SK-N-SH treated with all-trans-retinoic acid at 6 μM for 48 hours (cell line): ENCODE measurements around the gene HOXD1.

Source experiments
- ATAC-seq: fragments of 200-7000 bp; cut with Tn5 transposase; 3 replicates; pipeline ENCODE4 v1.9.1; 2020; ENCODE audit warnings: mild to moderate bottlenecking, moderate library complexity
- ARNTL ChIP-seq: fragments of 450-650 bp; formaldehyde crosslinking; IDR thresholded peaks from 2 replicates; pipeline ENCODE4 v1.5.0; 2020; ENCODE audit warnings: low read depth, mild to moderate bottlenecking, moderate library complexity, borderline replicate concordance
- CSDC2 ChIP-seq: fragments of 250-450 bp; sonication (Bioruptor Pico); IDR thresholded peaks from 2 replicates; pipeline ENCODE4 v1.5.0; 2020; ENCODE audit warnings: mild to moderate bottlenecking, moderate library complexity
- ESRRG ChIP-seq: fragments of 250-450 bp; sonication (Bioruptor Pico); IDR thresholded peaks from 2 replicates; pipeline ENCODE4 v1.6.1; 2021; ENCODE audit warnings: mild to moderate bottlenecking
- GLIS3 ChIP-seq: fragments of 250-450 bp; sonication (Bioruptor Pico); IDR thresholded peaks from 2 replicates; pipeline ENCODE4 v1.5.0; 2020; ENCODE audit warnings: mild to moderate bottlenecking, moderate library complexity
- ISL1 ChIP-seq: fragments of 250-450 bp; sonication (Bioruptor Pico); IDR thresholded peaks from 2 replicates; pipeline ENCODE4 v2.1.2; 2022; ENCODE audit warnings: mild to moderate bottlenecking, moderate library complexity
- OSR1 ChIP-seq: fragments of 250-450 bp; sonication (Bioruptor Pico); IDR thresholded peaks from 2 replicates; pipeline ENCODE4 v1.8.0; 2022; ENCODE audit warnings: moderate library complexity, mild to moderate bottlenecking, inconsistent platforms
- PATZ1 ChIP-seq: fragments of 250-450 bp; sonication (Bioruptor Pico); IDR thresholded peaks from 2 replicates; pipeline ENCODE4 v1.8.0; 2020; ENCODE audit warnings: mild to moderate bottlenecking, moderate library complexity, borderline replicate concordance
- POU6F1 ChIP-seq: fragments of 250-450 bp; sonication (Bioruptor Pico); IDR thresholded peaks from 2 replicates; pipeline ENCODE4 v1.8.0; 2021; ENCODE audit warnings: low read depth, mild to moderate bottlenecking, moderate library complexity, borderline replicate concordance
- RARB ChIP-seq: fragments of 250-450 bp; sonication (Bioruptor Pico); IDR thresholded peaks from 2 replicates; pipeline ENCODE4 v1.8.0; 2021; ENCODE audit warnings: mild to moderate bottlenecking, moderate library complexity
- SNAI2 ChIP-seq: fragments of 250-450 bp; sonication (Bioruptor Pico); IDR thresholded peaks from 2 replicates; pipeline ENCODE4 v1.5.0; 2020; ENCODE audit warnings: mild to moderate bottlenecking, moderate library complexity
- TCF4 ChIP-seq: fragments of 250-450 bp; sonication (Bioruptor Pico); IDR thresholded peaks from 2 replicates; pipeline ENCODE4 v1.8.0; 2021; ENCODE audit warnings: mild to moderate bottlenecking, moderate library complexity, borderline replicate concordance
- TSHZ2 ChIP-seq: fragments of 250-450 bp; sonication (Bioruptor Pico); IDR thresholded peaks from 2 replicates; pipeline ENCODE4 v1.5.0; 2020; ENCODE audit warnings: mild to moderate bottlenecking, moderate library complexity
- ZC3H10 ChIP-seq: fragments of 250-450 bp; sonication (Bioruptor Pico); IDR thresholded peaks from 2 replicates; pipeline ENCODE4 v1.5.1; 2021; ENCODE audit warnings: mild to moderate bottlenecking, moderate library complexity
- ZFP3 ChIP-seq: fragments of 250-450 bp; sonication (Bioruptor Pico); IDR thresholded peaks from 2 replicates; pipeline ENCODE4 v1.5.0; 2020; ENCODE audit warnings: mild to moderate bottlenecking, moderate library complexity
- ZFP30 ChIP-seq: fragments of 450-650 bp; formaldehyde crosslinking; IDR thresholded peaks from 2 replicates; pipeline ENCODE4 v1.5.0; 2022; ENCODE audit warnings: mild to moderate bottlenecking, moderate library complexity
- ZNF70 ChIP-seq: fragments of 450-650 bp; formaldehyde crosslinking; IDR thresholded peaks from 2 replicates; pipeline ENCODE4 v1.5.0; 2020; ENCODE audit warnings: mild to moderate bottlenecking, moderate library complexity
- ZNF8 ChIP-seq: fragments of 450-650 bp; formaldehyde crosslinking; IDR thresholded peaks from 2 replicates; pipeline ENCODE4 v1.5.0; 2020; ENCODE audit warnings: mild to moderate bottlenecking, moderate library complexity
- TF ChIP-seq, protein P1 (sequence below): fragments of 250-450 bp; sonication (Bioruptor Pico); IDR thresholded peaks from 2 replicates; pipeline ENCODE4 v1.5.1; 2020; ENCODE audit warnings: low read depth, mild to moderate bottlenecking, moderate library complexity

The HOXD1 gene

GRCh38 chr2:176160251-176160985 is 28.1 kb upstream of the HOXD1 start:
- TF ChIP-seq ESRRG (CRISPR knock-in tag) (no peak), ZNF8 (CRISPR knock-in tag) (no peak)
- TF ChIP-seq, all 23 proteins: peak for 0
- no peak for ATAC-seq

GRCh38 chr2:176160986-176161824 is 27.3 kb upstream of the HOXD1 start:
- no peak for ATAC-seq
- TF ChIP-seq, protein P1, sequence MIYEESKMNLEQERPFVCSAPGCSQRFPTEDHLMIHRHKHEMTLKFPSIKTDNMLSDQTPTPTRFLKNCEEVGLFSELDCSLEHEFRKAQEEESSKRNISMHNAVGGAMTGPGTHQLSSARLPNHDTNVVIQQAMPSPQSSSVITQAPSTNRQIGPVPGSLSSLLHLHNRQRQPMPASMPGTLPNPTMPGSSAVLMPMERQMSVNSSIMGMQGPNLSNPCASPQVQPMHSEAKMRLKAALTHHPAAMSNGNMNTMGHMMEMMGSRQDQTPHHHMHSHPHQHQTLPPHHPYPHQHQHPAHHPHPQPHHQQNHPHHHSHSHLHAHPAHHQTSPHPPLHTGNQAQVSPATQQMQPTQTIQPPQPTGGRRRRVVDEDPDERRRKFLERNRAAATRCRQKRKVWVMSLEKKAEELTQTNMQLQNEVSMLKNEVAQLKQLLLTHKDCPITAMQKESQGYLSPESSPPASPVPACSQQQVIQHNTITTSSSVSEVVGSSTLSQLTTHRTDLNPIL, result no peak
- TF ChIP-seq ZNF8 (CRISPR knock-in tag), result no peak
- no peak for TF ChIP-seq OSR1 (CRISPR knock-in tag)
- no peak for TF ChIP-seq RARB (CRISPR knock-in tag)
- no peak for TF ChIP-seq ISL1 (CRISPR knock-in tag)
- TF ChIP-seq ZFP3, result no peak
- no peak for TF ChIP-seq CSDC2 (CRISPR knock-in tag)
- TF ChIP-seq POU6F1 (CRISPR knock-in tag), result no peak
- no peak for TF ChIP-seq PATZ1 (CRISPR knock-in tag)
- no peak for TF ChIP-seq SNAI2
- no peak for TF ChIP-seq GLIS3 (CRISPR knock-in tag)
- TF ChIP-seq ZC3H10 (CRISPR knock-in tag), result no peak
- no peak for TF ChIP-seq ESRRG (CRISPR knock-in tag)
- TF ChIP-seq, all 23 proteins: peak for 0

DNA sequence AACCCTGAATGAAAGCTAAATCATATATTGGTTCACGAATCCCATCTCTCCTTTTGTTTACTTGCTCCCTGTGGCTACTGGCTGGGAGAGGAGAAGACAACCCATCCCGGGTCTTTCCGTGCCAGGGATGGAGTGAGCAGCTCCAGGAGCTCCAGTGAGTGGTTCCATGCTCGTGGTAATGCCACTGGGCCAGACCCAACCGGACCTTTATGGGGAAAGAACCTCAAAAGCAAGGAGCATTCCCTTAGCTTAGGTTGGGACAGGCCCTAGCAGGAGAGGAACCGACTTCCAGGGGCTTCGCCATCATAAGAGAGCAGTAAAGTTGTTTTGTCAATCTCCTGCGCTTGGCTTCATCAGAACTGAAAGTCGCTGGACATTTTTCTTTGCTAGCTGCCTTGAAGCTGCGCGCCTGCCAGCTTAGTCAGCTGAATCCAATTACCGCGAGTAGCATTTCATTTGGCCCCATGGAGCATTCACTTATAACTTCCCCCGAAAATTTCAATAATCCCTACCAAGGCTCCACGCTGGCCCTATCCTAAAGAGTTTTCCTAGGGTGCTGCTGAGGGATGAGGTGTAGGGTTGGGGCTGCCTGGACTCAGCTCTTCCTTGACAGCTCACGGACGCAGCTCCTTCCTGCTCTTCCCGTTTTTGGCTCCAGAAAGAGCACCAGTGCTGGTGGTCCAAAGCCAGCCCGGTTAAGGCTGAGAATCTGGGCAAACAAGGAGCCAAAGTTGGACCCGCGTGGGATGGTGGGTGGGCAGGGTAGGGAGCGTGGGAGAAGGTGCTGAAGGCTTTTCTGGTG is 26.4 kb upstream of the HOXD1 start:
- no peak for ATAC-seq
- no peak for TF ChIP-seq OSR1 (CRISPR knock-in tag)
- TF ChIP-seq ZFP30, result no peak
- no peak for TF ChIP-seq ZNF8 (CRISPR knock-in tag)
- TF ChIP-seq ZNF70 (CRISPR knock-in tag), result no peak
- TF ChIP-seq ISL1 (CRISPR knock-in tag), result no peak
- TF ChIP-seq TCF4, result no peak
- TF ChIP-seq ZC3H10 (CRISPR knock-in tag), result no peak
- no peak for TF ChIP-seq ESRRG (CRISPR knock-in tag)
- no peak for TF ChIP-seq TSHZ2
- TF ChIP-seq PATZ1 (CRISPR knock-in tag), result no peak
- TF ChIP-seq POU6F1 (CRISPR knock-in tag), result no peak
- TF ChIP-seq ARNTL (CRISPR knock-in tag), result no peak
